WTC11 (cell line): Measurements from ENCODE around the gene CTSA. TPM values are rescaled to one million over a fixed set of nuclear protein-coding genes. Genes with fewer than 3 reads are reported as not detected.

ENCODE experiments used
- CREM ChIP-seq: sonication (generic); formaldehyde crosslinking; IDR thresholded peaks from 2 replicates; pipeline ENCODE4 v1.8.1; 2022; ENCODE audit warnings: mild to moderate bottlenecking, missing genetic modification reagents, moderate library complexity
- ETV6 ChIP-seq: sonication (generic); formaldehyde crosslinking; IDR thresholded peaks from 2 replicates; pipeline ENCODE4 v1.8.1; 2022; ENCODE audit warnings: mild to moderate bottlenecking, missing genetic modification reagents
- FOXJ3 ChIP-seq: sonication (generic); formaldehyde crosslinking; IDR thresholded peaks from 2 replicates; pipeline ENCODE4 v1.9.0; 2021; ENCODE audit warnings: missing genetic modification reagents, mild to moderate bottlenecking, borderline replicate concordance
- FOXP1 ChIP-seq: sonication (generic); formaldehyde crosslinking; IDR thresholded peaks from 2 replicates; pipeline ENCODE4 v1.8.0; 2022; ENCODE audit warnings: missing genetic modification reagents, mild to moderate bottlenecking, moderate library complexity, borderline replicate concordance
- FOXP4 ChIP-seq: sonication (generic); formaldehyde crosslinking; IDR thresholded peaks from 2 replicates; pipeline ENCODE4 v1.8.0; 2022; ENCODE audit warnings: mild to moderate bottlenecking, missing genetic modification reagents
- JUN ChIP-seq: sonication (generic); formaldehyde crosslinking; IDR thresholded peaks from 2 replicates; pipeline ENCODE4 v1.8.0; 2023; ENCODE audit warnings: mild to moderate bottlenecking, missing genetic modification reagents
- NR1H2 ChIP-seq: sonication (generic); formaldehyde crosslinking; IDR thresholded peaks from 2 replicates; pipeline ENCODE4 v1.9.0; 2021; ENCODE audit warnings: mild to moderate bottlenecking, moderate library complexity, missing genetic modification reagents
- SP1 ChIP-seq: sonication (generic); formaldehyde crosslinking; conservative IDR thresholded peaks from 2 replicates; pipeline ENCODE4 v1.8.1; 2022; ENCODE audit warnings: missing genetic modification reagents
- TP53 ChIP-seq: sonication (generic); formaldehyde crosslinking; IDR thresholded peaks from 2 replicates; pipeline ENCODE4 v1.8.1; 2023; ENCODE audit warnings: mild to moderate bottlenecking, missing genetic modification reagents
- USF2 ChIP-seq: sonication (generic); formaldehyde crosslinking; IDR thresholded peaks from 2 replicates; pipeline ENCODE4 v1.8.1; 2023; ENCODE audit warnings: mild to moderate bottlenecking, missing genetic modification reagents, moderate library complexity
- ZNF219 ChIP-seq: sonication (generic); formaldehyde crosslinking; IDR thresholded peaks from 2 replicates; pipeline ENCODE4 v1.8.0; 2023; ENCODE audit warnings: missing genetic modification reagents, mild to moderate bottlenecking, borderline replicate concordance
- ZNF396 ChIP-seq: fragments of 250-450 bp; sonication (Bioruptor Pico); IDR thresholded peaks from 2 replicates; pipeline ENCODE4 v1.8.0; 2021; ENCODE audit warnings: mild to moderate bottlenecking, moderate library complexity, borderline replicate concordance
- ZNF423 ChIP-seq: fragments of 250-450 bp; sonication (Bioruptor Pico); IDR thresholded peaks from 2 replicates; pipeline ENCODE4 v2.1.2; 2022; ENCODE audit warnings: mild to moderate bottlenecking, moderate library complexity
- ZNF532 ChIP-seq: fragments of 250-450 bp; sonication (Bioruptor Pico); IDR thresholded peaks from 2 replicates; pipeline ENCODE4 v1.9.0; 2021; ENCODE audit warnings: mild to moderate bottlenecking, borderline replicate concordance
- total RNA-seq: library from RNA; stranded (reverse); gene quantifications from 3 replicates; pipeline ENCODE4 v1.2.3, GENCODE V29; 2021
- TF ChIP-seq, protein P1 (sequence below): fragments of 250-450 bp; sonication (Bioruptor Pico); IDR thresholded peaks from 2 replicates; pipeline ENCODE4 v2.1.2; 2022; ENCODE audit warnings: mild to moderate bottlenecking, moderate library complexity
- TF ChIP-seq, protein P2 (sequence below): sonication (generic); formaldehyde crosslinking; IDR thresholded peaks from 2 replicates; pipeline ENCODE4 v1.8.0; 2022; ENCODE audit warnings: mild to moderate bottlenecking, missing genetic modification reagents
- TF ChIP-seq, protein P3 (sequence below): fragments of 200-600 bp; IDR thresholded peaks from 2 replicates; pipeline ENCODE4 v1.8.0; 2022; ENCODE audit warnings: antibody characterized with exemption
- TF ChIP-seq, protein P4 (sequence below): sonication (generic); formaldehyde crosslinking; IDR thresholded peaks from 2 replicates; pipeline ENCODE4 v1.8.0; 2022; ENCODE audit warnings: mild to moderate bottlenecking, missing genetic modification reagents

The CTSA gene
- total RNA-seq, 1 experiment from 2014 or later: 48.3 TPM

DNA sequence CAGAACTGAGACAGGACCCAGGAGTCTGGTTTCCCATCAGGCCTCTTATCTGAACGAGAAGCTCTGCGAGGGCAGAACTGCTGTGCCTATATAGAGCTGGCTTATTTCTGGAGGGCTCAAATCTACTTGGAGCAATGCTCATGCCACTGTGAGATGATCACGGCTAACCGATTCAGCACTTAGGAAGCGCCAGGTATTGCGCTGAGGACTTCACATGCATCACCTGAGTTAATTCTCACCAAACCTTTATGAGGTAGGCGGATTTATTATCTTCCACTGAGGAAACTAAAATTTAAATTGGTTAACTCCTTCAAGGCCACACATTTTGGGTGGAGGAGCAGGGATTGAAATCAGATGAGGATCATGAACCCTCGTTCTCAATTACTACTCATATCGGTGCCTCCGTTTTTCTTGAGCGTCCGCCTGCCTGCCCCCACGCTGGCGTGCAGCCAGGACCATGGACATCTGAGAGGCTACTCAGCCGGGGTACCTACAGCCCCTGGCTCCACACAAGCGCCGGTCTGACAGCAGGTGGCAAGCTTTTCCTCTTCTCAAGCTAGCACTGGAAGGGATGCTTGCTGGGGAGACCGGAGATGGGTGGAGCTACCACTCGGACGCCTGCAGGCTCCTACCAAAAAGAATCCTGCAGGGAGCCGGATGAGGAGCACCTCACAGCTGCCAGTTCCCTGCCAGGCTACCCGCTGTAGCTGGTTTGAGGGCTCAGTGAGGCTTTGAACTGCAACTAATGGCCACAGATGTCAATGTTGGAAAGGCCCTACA is 42.3 kb downstream of the CTSA start (continued):
- TF ChIP-seq ZNF532 (no peak), JUN (CRISPR knock-in tag) (no peak), TP53 (CRISPR knock-in tag) (no peak), SP1 (CRISPR knock-in tag) (peak; percentile 44), ZNF396 (CRISPR knock-in tag) (no peak), FOXP4 (CRISPR knock-in tag) (0 out of 2 replicates have a peak, but pooled peaks have one; percentile 11), USF2 (CRISPR knock-in tag) (0 out of 2 replicates have a peak, but pooled peaks have one; percentile 33), FOXP1 (CRISPR knock-in tag) (no peak), CREM (peak; percentile 15; the same call in 1 of the 2 replicates), ZNF423 (CRISPR knock-in tag) (no peak), FOXJ3 (CRISPR knock-in tag) (no peak), NR1H2 (no peak), ZNF219 (CRISPR knock-in tag) (no peak), ETV6 (CRISPR knock-in tag) (peak; percentile 53; the same call in 1 of the 2 replicates)
- TF ChIP-seq, protein P1, sequence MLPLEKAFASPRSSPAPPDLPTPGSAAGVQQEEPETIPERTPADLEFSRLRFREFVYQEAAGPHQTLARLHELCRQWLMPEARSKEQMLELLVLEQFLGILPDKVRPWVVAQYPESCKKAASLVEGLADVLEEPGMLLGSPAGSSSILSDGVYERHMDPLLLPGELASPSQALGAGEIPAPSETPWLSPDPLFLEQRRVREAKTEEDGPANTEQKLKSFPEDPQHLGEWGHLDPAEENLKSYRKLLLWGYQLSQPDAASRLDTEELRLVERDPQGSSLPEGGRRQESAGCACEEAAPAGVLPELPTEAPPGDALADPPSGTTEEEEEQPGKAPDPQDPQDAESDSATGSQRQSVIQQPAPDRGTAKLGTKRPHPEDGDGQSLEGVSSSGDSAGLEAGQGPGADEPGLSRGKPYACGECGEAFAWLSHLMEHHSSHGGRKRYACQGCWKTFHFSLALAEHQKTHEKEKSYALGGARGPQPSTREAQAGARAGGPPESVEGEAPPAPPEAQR: no peak
- TF ChIP-seq, protein P2, sequence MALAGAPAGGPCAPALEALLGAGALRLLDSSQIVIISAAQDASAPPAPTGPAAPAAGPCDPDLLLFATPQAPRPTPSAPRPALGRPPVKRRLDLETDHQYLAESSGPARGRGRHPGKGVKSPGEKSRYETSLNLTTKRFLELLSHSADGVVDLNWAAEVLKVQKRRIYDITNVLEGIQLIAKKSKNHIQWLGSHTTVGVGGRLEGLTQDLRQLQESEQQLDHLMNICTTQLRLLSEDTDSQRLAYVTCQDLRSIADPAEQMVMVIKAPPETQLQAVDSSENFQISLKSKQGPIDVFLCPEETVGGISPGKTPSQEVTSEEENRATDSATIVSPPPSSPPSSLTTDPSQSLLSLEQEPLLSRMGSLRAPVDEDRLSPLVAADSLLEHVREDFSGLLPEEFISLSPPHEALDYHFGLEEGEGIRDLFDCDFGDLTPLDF (CRISPR knock-in tag): no peak
- TF ChIP-seq, protein P3, sequence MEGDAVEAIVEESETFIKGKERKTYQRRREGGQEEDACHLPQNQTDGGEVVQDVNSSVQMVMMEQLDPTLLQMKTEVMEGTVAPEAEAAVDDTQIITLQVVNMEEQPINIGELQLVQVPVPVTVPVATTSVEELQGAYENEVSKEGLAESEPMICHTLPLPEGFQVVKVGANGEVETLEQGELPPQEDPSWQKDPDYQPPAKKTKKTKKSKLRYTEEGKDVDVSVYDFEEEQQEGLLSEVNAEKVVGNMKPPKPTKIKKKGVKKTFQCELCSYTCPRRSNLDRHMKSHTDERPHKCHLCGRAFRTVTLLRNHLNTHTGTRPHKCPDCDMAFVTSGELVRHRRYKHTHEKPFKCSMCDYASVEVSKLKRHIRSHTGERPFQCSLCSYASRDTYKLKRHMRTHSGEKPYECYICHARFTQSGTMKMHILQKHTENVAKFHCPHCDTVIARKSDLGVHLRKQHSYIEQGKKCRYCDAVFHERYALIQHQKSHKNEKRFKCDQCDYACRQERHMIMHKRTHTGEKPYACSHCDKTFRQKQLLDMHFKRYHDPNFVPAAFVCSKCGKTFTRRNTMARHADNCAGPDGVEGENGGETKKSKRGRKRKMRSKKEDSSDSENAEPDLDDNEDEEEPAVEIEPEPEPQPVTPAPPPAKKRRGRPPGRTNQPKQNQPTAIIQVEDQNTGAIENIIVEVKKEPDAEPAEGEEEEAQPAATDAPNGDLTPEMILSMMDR: no peak
- TF ChIP-seq, protein P4, sequence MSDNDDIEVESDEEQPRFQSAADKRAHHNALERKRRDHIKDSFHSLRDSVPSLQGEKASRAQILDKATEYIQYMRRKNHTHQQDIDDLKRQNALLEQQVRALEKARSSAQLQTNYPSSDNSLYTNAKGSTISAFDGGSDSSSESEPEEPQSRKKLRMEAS (CRISPR knock-in tag): 0 out of 2 replicates have a peak, but pooled peaks have one; percentile 14
